Measurements from ENCODE around the gene CLGN. TPM values are rescaled to one million over a fixed set of nuclear protein-coding genes. Genes with fewer than 3 reads are reported as not detected.
"Not testable (repeated sequence)": the region's sequence is repeated elsewhere in the genome, so short reads cannot be mapped to it uniquely, and the experiment has no call there.

CLGN gene
- polyA plus RNA-seq, 6 donors from 2014 or later, result 0.20 TPM; not detected in 5

DNA sequence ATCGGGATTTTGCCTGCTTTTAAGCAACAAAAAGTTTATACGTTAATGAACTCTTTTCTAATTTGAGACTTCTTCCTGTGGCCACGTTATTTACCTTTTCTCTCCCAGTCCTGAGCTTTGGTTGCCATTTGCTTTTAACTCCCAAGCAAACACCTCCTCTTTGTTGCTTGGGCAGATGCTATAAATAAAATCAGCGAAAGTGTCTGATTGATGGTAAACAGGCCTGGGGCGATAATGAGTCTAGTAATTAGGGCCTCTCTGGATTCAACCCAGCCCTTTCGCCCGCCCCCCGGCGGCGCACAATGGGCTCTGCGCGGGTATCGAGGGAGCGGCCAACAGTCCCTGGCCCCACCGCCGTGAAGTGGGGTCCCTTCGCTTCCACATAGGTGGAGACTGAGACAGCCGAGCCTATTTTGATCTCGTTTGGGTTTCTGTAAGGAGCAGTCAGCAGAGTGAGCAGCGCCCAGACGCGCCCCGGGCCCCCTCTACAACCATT is 790 bp downstream of the CLGN start:
- H3K36me3 Mint-ChIP-seq, result peaks cover 0 to 6% of the 10 kb centered on the region in 2 donors
- peak overlapping the region in 1 of 6 donors; percentile 58 for H3K27ac Mint-ChIP-seq
- H3K27me3 Mint-ChIP-seq, result peaks cover 46 to 61% (median 49%) of the 10 kb centered on the region in 3 donors
- peak; percentile 22 to 28 for ATAC-seq (ENCODE audit: low read depth in 2 of 2)
- peaks cover 5 to 19% (median 13%) of the 10 kb centered on the region in 3 donors for H3K4me1 Mint-ChIP-seq
- H3K9me3 Mint-ChIP-seq, result no peaks in the 10 kb centered on the region
- DNase-seq, result no peak
- peak overlapping the region; percentile 82 to 93 (median 88) for H3K4me3 Mint-ChIP-seq

DNA sequence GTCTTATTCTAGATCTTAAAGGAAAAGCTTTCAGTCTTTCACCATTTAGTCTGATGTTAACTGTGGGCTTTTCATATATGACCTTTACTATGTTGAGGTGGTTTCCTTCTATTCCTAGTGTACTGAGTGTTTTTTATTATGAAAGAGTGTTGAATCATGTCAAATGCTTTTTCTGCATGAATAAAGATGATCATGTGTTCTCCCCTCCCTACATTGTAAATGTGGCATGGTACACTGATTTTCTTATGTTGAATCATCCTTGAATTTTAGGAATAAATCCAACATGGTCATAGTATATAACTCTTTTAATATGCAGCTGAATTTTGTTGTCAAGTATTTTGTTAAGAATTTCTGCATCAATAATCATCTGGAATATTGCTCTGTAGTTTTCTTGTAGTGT is 4.3 kb downstream of the CLGN start:
- no peak overlapping the region for H3K27ac Mint-ChIP-seq
- peaks cover 0 to 6% of the 10 kb centered on the region in 2 donors for H3K36me3 Mint-ChIP-seq
- peaks cover 29 to 41% (median 39%) of the 10 kb centered on the region in 3 donors for H3K27me3 Mint-ChIP-seq
- DNase-seq, result no peak
- H3K4me3 Mint-ChIP-seq, result no peak overlapping the region
- no peak for ATAC-seq (ENCODE audit: low read depth in 2 of 2)
- H3K9me3 Mint-ChIP-seq, result no peaks in the 10 kb centered on the region
- peaks cover 5 to 19% (median 13%) of the 10 kb centered on the region in 3 donors for H3K4me1 Mint-ChIP-seq

DNA sequence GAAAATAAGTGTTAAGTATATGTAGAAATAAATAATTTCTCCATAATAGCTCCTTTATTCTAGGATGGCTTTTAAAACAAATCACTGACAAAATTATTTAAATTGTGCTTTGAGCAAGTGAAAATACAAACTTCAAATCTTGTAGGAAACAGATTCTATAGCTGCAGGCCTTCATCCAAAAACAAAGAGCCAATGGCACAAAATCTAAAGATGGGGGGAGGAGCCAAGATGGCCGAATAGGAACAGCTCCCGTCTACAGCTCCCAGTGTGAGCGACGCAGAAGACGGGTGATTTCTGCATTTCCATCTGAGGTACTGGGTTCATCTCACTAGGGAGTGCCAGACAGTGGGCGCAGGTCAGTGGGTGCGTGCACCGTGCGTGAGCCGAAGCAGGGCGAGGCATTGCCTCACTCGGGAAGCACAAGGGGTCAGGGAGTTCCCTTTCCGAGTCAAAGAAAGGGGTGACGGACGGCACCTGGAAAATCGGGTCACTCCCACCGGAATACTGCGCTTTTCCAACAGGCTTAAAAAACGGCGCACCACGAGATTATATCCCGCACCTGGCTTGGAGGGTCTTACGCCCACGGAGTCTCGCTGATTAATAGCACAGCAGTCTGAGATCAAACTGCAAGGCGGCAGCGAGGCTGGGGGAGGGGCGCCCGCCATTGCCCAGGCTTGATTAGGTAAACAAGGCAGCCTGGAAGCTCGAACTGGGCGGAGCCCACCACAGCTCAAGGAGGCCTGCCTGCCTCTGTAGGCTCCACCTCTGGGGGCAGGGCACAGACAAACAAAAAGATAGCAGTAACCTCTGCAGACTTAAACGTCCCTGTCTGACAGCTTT is 14.1 kb downstream of the CLGN start:
- not testable (repeated sequence) for H3K36me3 Mint-ChIP-seq; H3K27me3 Mint-ChIP-seq; H3K4me3 Mint-ChIP-seq; H3K4me1 Mint-ChIP-seq; DNase-seq; H3K9me3 Mint-ChIP-seq; H3K27ac Mint-ChIP-seq; ATAC-seq (ENCODE audit: low read depth in 2 of 2)

- no peak overlapping the region for H3K4me3 Mint-ChIP-seq
- H3K4me1 Mint-ChIP-seq, result no peaks in the 10 kb centered on the region
- H3K27me3 Mint-ChIP-seq, result peaks cover 0 to 6% (median 0%) of the 10 kb centered on the region in 3 donors
- no peaks in the 10 kb centered on the region for H3K9me3 Mint-ChIP-seq
- H3K27ac Mint-ChIP-seq, result no peak overlapping the region
- ATAC-seq (ENCODE audit: low read depth in 2 of 2) (no peak), DNase-seq (no peak)
- no peaks in the 10 kb centered on the region for H3K36me3 Mint-ChIP-seq
Measured at GRCh38 chr4:140408974-140409373, 18.5 kb downstream of the CLGN start.

DNA sequence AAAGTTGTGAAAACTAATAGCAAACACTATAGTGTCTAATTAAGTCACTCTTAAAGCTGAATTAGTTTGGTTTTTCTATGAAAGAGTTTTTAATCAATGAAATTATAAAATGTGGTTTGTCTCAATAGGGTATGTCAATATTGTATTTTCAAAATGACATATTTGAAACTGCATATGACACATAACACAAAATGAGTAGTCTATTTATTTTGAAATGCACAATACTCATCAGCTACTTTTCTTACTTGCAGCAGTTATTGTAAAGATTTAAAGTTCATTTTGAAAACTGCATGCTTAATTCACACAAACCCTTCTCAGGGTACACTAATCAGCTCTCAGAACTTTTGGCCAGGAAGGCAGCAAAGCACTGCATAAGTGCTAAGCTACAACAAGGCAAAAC is 21.2 kb downstream of the CLGN start:
- DNase-seq (no peak), ATAC-seq (ENCODE audit: low read depth in 2 of 2) (no peak)
- Mint-ChIP-seq H3K36me3 (no peaks in the 10 kb centered on the region), H3K4me1 (no peaks in the 10 kb centered on the region), H3K27ac (no peak overlapping the region), H3K4me3 (no peak overlapping the region), H3K27me3 (no peaks in the 10 kb centered on the region), H3K9me3 (no peaks in the 10 kb centered on the region)

DNA sequence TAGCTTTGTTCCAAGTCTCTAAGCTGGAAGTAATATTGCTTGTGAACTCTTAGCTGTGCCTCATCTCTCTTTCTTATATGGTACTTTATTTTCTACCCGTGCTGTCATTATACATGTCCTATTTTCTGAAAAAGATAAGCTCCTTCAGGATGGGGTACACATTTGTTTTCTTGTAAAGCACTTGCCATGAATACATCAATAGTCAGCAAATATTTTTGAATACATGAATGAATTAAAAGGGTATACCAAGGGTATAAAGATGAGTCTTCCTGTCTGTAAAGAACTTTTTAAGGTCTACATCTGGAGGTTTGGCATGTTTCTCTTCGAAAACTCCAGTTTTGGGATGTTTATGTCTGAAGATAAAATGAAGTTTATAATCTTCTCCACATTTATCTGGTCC is 27.3 kb downstream of the CLGN start:
- ATAC-seq (ENCODE audit: low read depth in 2 of 2), result no peak
- Mint-ChIP-seq H3K27me3 (no peaks in the 10 kb centered on the region), H3K9me3 (no peaks in the 10 kb centered on the region), H3K27ac (no peak overlapping the region), H3K4me1 (no peaks in the 10 kb centered on the region), H3K36me3 (no peaks in the 10 kb centered on the region), H3K4me3 (no peak overlapping the region)
- DNase-seq, result no peak

DNA sequence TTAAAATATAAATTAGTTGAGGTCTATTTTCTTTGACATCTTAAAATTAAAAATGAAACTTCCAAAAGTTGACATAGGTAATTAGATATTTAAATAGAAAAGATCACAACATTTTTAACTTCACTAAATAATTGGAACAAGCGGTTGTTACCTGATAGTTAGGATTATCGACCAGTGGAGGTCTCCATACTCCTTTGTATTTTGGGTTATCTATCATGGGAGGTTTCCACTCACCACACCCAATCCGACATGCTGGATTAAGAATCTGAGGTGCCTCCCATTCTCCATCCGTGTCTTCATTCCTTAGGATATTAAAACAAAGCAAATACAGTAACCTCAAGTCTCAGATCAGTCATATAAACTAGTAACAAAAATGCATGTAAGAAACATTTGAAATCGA is 31.8 kb downstream of the CLGN start:
- Mint-ChIP-seq H3K4me1 (no peaks in the 10 kb centered on the region), H3K27ac (no peak overlapping the region), H3K27me3 (no peaks in the 10 kb centered on the region), H3K4me3 (no peak overlapping the region), H3K36me3 (no peaks in the 10 kb centered on the region), H3K9me3 (no peaks in the 10 kb centered on the region)
- DNase-seq, result no peak
- ATAC-seq (ENCODE audit: low read depth in 2 of 2), result no peak

DNA sequence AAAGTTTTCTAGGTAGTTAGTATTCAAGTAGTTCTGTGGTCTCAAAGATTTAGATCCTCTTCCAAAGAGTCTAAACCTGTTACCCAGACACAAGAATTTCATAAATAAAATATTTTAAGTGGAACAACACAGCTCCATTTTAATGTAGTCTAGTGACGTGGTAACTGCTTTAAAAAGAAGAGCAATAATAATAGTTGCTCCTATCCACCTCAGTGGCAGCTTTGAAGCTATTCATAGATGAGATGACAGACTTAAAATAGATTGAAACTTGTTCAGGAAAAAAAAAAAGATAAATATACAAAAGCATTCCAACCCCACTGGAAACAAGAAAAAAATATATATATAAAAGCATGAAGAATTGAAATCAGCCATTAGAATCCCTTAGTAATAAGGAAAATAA is 39.4 kb downstream of the CLGN start:
- no peaks in the 10 kb centered on the region for H3K4me1 Mint-ChIP-seq
- no peak overlapping the region for H3K27ac Mint-ChIP-seq
- no peaks in the 10 kb centered on the region for H3K36me3 Mint-ChIP-seq
- DNase-seq (no peak), ATAC-seq (ENCODE audit: low read depth in 2 of 2) (no peak)
- H3K27me3 Mint-ChIP-seq, result no peaks in the 10 kb centered on the region
- no peak overlapping the region for H3K4me3 Mint-ChIP-seq
- H3K9me3 Mint-ChIP-seq, result no peaks in the 10 kb centered on the region

DNA sequence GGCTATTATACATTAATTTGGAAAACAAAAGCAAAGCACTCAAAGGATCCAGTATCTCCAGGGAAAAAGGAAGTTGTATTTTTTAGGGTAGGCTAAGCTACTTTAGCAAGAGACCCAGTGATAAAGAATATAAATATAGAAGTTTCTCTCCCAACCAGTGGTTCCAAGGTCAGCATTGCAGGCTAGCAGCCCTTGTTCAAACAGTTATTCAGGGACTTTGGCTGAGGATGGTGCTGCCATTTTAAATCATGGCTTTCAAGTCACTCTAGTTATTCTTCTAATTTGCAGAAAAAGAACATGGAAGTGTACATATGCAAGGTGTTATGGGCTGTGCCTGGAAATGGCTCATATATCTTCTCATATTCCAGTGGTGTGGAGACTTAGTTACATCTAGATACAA is 44.7 kb downstream of the CLGN start:
- no peak for DNase-seq
- peaks cover 0 to 14% of the 10 kb centered on the region in 2 donors for H3K36me3 Mint-ChIP-seq
- no peaks in the 10 kb centered on the region for H3K9me3 Mint-ChIP-seq
- H3K27ac Mint-ChIP-seq, result no peak overlapping the region
- no peak overlapping the region for H3K4me3 Mint-ChIP-seq
- H3K4me1 Mint-ChIP-seq, result no peaks in the 10 kb centered on the region
- no peak for ATAC-seq (ENCODE audit: low read depth in 2 of 2)
- H3K27me3 Mint-ChIP-seq, result no peaks in the 10 kb centered on the region

DNA sequence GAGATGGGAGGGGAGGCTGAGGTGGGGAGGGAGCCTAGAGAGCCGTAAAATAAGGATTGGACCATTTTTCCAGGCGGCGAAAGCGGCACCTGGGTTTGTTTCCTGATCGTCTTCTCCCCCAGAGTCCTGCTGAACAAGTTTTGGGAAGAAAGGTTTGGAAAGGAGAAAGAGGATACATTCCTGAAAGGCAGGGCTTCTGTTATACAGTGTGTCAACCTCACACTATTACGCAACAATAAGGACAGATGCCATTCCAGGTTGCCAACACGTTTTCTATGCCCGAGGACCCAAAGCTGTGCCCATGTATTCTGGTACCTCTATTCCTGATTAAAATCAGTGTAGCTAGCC is 53.3 kb downstream of the CLGN start:
- ATAC-seq (ENCODE audit: low read depth in 2 of 2) (no peak), DNase-seq (no peak)
- Mint-ChIP-seq H3K27me3 (no peaks in the 10 kb centered on the region), H3K9me3 (no peaks in the 10 kb centered on the region), H3K4me3 (no peak overlapping the region), H3K36me3 (no peaks in the 10 kb centered on the region), H3K4me1 (peaks cover 21 to 40% (median 25%) of the 10 kb centered on the region in 3 donors), H3K27ac (peak overlapping the region in 2 of 6 donors; percentile 39 to 82)

DNA sequence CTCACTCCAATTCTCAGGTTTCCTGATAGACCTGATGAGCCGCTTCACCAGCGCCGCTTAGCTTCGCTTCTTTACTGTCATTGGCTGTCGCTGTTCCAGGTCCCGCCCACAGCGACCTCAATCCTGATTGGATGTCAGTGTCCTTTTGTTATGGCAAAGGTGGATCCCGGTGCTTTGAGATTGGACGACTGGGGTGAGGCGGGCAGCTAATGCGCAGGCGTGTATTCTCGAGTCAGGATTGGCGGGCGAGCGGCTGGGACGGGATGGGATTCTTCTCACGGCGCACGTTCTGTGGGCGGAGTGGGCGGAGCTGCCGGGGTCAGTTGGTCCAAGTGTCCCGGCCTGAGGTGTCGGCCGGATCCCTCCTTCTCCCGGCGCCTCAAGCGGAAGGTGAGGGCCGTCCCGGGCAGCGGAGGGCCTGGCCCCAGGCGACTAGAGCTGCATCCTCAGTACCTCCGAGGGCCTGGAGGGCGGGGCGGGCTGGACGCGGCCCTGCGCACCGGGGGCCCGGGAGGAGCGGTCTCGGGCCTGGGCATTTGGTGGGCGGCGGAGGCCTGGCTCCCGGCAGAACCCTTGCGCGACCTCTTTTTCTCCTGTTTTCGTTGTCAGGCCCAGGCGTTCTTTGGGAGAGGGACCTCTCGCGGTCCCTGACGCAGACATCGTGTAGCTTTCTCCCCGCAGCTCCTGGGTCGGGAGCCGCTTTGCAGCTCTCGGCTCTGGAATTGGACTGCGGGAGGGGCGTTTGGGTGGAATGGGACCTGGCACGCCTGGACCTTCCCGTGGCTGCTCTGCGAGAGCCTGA is 53.9 kb downstream of the CLGN start, which contains the start of gene SCOC:
Gene SCOC (plus strand): TSS at position 319 of the 802 bp plus-strand sequence. CDS start 5,525 bp downstream, outside the sequence.
- Mint-ChIP-seq H3K27me3 (no peaks in the 10 kb centered on the region), H3K36me3 (no peaks in the 10 kb centered on the region), H3K9me3 (no peaks in the 10 kb centered on the region), H3K4me3 (peak within 1 kb of the TSS in 1 of 8 donors; percentile 38), H3K4me1 (peaks cover 21 to 40% (median 25%) of the 10 kb centered on the region in 3 donors), H3K27ac (peak within 1 kb of the TSS in 3 of 6 donors; percentile 39 to 82 (median 63))
- ATAC-seq (ENCODE audit: low read depth in 2 of 2), result peak; percentile 90 to 92
- DNase-seq, result peak; percentile 97

- DNase-seq, result peak; percentile 56
- H3K27me3 Mint-ChIP-seq, result no peaks in the 10 kb centered on the region
- H3K9me3 Mint-ChIP-seq, result no peaks in the 10 kb centered on the region
- H3K36me3 Mint-ChIP-seq, result no peaks in the 10 kb centered on the region
- H3K4me3 Mint-ChIP-seq, result no peak overlapping the region
- ATAC-seq (ENCODE audit: low read depth in 2 of 2), result peak; percentile 72 to 73
- peaks cover 21 to 40% (median 25%) of the 10 kb centered on the region in 3 donors for H3K4me1 Mint-ChIP-seq
- H3K27ac Mint-ChIP-seq, result no peak overlapping the region
Measured at GRCh38 chr4:140372751-140373327, 54.6 kb downstream of the CLGN start.

- DNase-seq (no peak), ATAC-seq (ENCODE audit: low read depth in 2 of 2) (no peak)
- no peaks in the 10 kb centered on the region for H3K9me3 Mint-ChIP-seq
- H3K36me3 Mint-ChIP-seq, result no peaks in the 10 kb centered on the region
- H3K27me3 Mint-ChIP-seq, result no peaks in the 10 kb centered on the region
- peaks cover 0 to 11% (median 4%) of the 10 kb centered on the region in 3 donors for H3K4me1 Mint-ChIP-seq
- no peak overlapping the region for H3K4me3 Mint-ChIP-seq
- no peak overlapping the region for H3K27ac Mint-ChIP-seq
Measured at GRCh38 chr4:140368686-140369085, 58.8 kb downstream of the CLGN start.
